ENCODE measurements around the gene RAB11FIP4. TPM values are rescaled to one million over a fixed set of nuclear protein-coding genes. Genes with fewer than 3 reads are reported as not detected.

RAB11FIP4 gene
- total RNA-seq, 1 donor from 2014 or later: 21.2 TPM

GRCh38 chr17:31401456-31402254 is 10.2 kb downstream of the RAB11FIP4 start:
- no peak for DNase-seq (ENCODE audit: low spot score in 2 of 2, unreplicated experiment in 2 of 2)
- no peak overlapping the region for H3K27ac Mint-ChIP-seq
- H3K4me3 Mint-ChIP-seq: no peak overlapping the region
- H3K4me1 Mint-ChIP-seq: no peaks in the 10 kb centered on the region
- H3K27me3 Mint-ChIP-seq (ENCODE audit: low read depth): peaks cover 24% of the 10 kb centered on the region
- no peaks in the 10 kb centered on the region for H3K36me3 Mint-ChIP-seq
- TF ChIP-seq, protein P1, sequence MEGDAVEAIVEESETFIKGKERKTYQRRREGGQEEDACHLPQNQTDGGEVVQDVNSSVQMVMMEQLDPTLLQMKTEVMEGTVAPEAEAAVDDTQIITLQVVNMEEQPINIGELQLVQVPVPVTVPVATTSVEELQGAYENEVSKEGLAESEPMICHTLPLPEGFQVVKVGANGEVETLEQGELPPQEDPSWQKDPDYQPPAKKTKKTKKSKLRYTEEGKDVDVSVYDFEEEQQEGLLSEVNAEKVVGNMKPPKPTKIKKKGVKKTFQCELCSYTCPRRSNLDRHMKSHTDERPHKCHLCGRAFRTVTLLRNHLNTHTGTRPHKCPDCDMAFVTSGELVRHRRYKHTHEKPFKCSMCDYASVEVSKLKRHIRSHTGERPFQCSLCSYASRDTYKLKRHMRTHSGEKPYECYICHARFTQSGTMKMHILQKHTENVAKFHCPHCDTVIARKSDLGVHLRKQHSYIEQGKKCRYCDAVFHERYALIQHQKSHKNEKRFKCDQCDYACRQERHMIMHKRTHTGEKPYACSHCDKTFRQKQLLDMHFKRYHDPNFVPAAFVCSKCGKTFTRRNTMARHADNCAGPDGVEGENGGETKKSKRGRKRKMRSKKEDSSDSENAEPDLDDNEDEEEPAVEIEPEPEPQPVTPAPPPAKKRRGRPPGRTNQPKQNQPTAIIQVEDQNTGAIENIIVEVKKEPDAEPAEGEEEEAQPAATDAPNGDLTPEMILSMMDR (IDR thresholded peaks at IDR 0.05; ENCODE audit: unreplicated experiment): no peak
- no peaks in the 10 kb centered on the region for H3K9me3 Mint-ChIP-seq

- no peaks in the 10 kb centered on the region for H3K36me3 Mint-ChIP-seq
- no peaks in the 10 kb centered on the region for H3K4me1 Mint-ChIP-seq
- H3K4me3 Mint-ChIP-seq: no peak overlapping the region
- no peak overlapping the region for H3K27ac Mint-ChIP-seq
- DNase-seq (ENCODE audit: low spot score in 2 of 2, unreplicated experiment in 2 of 2): no peak
- TF ChIP-seq, protein P1 (IDR thresholded peaks at IDR 0.05; ENCODE audit: unreplicated experiment): no peak
- H3K27me3 Mint-ChIP-seq (ENCODE audit: low read depth): peaks cover 11% of the 10 kb centered on the region
- H3K9me3 Mint-ChIP-seq: no peaks in the 10 kb centered on the region
These were observed 12.8 kb downstream of the RAB11FIP4 start for GRCh38 chr17:31404028-31404949.

DNA sequence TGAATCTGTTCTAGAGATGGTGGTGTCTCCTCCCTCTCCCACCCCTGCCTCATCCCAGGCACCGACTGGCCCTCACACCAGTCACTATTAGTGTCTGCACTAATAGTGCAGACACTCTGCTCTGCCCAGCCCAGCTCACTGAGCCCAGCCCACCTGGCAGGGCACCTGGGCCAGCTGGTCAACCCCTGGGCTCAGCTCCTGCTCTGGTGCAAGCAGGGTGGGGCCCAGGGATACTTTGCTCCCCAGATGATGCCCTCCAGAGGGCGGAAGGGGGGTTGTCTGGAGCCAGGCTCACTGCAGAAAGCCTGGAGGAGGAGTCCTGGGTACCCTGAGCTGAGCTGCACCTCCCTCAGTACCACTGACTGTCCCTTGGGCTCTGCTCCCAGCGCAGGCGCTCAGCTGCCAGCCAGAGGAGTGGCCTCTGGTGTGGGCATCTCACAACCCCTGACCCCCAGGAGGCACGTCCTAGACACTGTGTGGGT is 14.5 kb downstream of the RAB11FIP4 start:
- TF ChIP-seq, protein P1 (IDR thresholded peaks at IDR 0.05; ENCODE audit: unreplicated experiment): no peak
- Mint-ChIP-seq H3K36me3 (no peaks in the 10 kb centered on the region), H3K9me3 (no peaks in the 10 kb centered on the region), H3K4me3 (no peak overlapping the region), H3K27ac (no peak overlapping the region), H3K4me1 (no peaks in the 10 kb centered on the region), H3K27me3 (ENCODE audit: low read depth) (peaks cover 9% of the 10 kb centered on the region)
- DNase-seq (ENCODE audit: low spot score in 2 of 2, unreplicated experiment in 2 of 2): no peak

DNA sequence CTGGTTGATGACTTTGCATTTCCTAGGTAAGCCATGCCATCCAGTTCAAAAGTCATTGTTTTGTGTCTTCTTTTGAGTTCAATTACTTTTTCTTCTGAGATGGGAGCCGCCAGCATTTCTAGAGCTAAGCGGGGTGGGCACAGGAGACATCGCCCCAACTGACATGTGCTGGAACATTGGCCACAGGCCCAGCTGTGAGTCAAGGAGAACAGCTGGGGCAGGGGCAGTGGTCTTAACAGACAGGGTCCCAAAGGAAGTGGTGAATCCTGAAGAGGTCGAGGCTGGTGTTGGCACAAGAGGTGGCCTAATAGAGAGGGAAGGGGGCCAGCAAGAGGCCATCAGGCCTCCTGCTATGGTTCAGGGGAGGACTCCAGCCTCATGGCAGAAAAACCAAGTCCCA is 17.1 kb downstream of the RAB11FIP4 start:
- H3K9me3 Mint-ChIP-seq: no peaks in the 10 kb centered on the region
- no peak overlapping the region for H3K27ac Mint-ChIP-seq
- DNase-seq (ENCODE audit: low spot score in 2 of 2, unreplicated experiment in 2 of 2): no peak
- H3K4me1 Mint-ChIP-seq: no peaks in the 10 kb centered on the region
- peaks cover 15% of the 10 kb centered on the region for H3K27me3 Mint-ChIP-seq (ENCODE audit: low read depth)
- no peak overlapping the region for H3K4me3 Mint-ChIP-seq
- H3K36me3 Mint-ChIP-seq: no peaks in the 10 kb centered on the region
- TF ChIP-seq, protein P1 (IDR thresholded peaks at IDR 0.05; ENCODE audit: unreplicated experiment): no peak

DNA sequence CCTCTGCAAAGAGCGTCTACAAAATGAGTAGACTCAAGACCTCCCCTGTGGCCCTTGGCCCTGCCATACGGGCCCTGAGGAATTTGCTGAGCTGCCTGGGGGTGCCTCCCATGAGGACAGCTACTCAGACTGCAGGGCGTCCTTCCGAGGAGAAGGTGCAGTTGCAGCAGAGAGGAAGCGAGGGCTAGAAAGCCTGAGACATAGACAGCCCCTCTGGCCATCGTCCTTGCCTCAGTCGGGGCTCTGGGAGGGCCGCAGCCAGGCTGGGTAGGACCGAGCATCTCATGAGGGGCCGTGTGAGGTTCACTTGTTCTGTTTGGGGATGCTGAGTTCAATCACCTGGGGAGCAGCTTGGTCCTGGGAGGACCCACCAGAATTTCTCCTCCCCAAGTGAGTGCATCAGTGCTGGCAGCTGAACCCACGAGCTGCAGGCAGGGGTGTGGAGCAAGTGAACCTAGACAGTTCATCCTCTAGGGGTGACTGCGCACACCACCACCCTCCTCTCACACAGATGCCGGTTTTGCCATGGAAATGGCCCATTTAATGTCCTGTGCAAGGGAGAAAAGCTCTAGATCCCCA is 20.3 kb downstream of the RAB11FIP4 start:
- TF ChIP-seq, protein P1 (IDR thresholded peaks at IDR 0.05; ENCODE audit: unreplicated experiment): no peak
- no peaks in the 10 kb centered on the region for H3K4me1 Mint-ChIP-seq
- H3K4me3 Mint-ChIP-seq: no peak overlapping the region
- H3K27me3 Mint-ChIP-seq (ENCODE audit: low read depth): peaks cover 20% of the 10 kb centered on the region
- no peaks in the 10 kb centered on the region for H3K9me3 Mint-ChIP-seq
- no peak for DNase-seq (ENCODE audit: low spot score in 2 of 2, unreplicated experiment in 2 of 2)
- no peak overlapping the region for H3K27ac Mint-ChIP-seq
- H3K36me3 Mint-ChIP-seq: no peaks in the 10 kb centered on the region
